ES-I3 (cell line): ENCODE results near the gene OR2V2.

Source experiments
- H3K36me3 ChIP-seq: 2 replicates; pipeline ENCODE4 v1.6.1; 2013; ENCODE audit warnings: mild to moderate bottlenecking, low read length, control low read depth, moderate library complexity; ENCODE audit not compliant: insufficient read depth
- H3K4me1 ChIP-seq: 2 replicates; pipeline ENCODE4 v1.6.1; 2013; ENCODE audit warnings: mild to moderate bottlenecking, control low read depth, low read length; ENCODE audit not compliant: insufficient read depth
- H3K9ac ChIP-seq: 2 replicates; pipeline ENCODE4 v1.6.1; 2013; ENCODE audit warnings: low read depth, mild to moderate bottlenecking, low read length, moderate library complexity
- H3K9me3 ChIP-seq: 2 replicates; pipeline ENCODE4 v1.6.1; 2013; ENCODE audit warnings: mild to moderate bottlenecking, low read length, moderate library complexity; ENCODE audit not compliant: control insufficient read depth, insufficient read depth

OR2V2 gene

GRCh38 chr5:181205761-181206649 lies 58.6 kb downstream of the OR2V2 start:
- Histone ChIP-seq H3K9me3 (no peaks in the 10 kb centered on the region), H3K9ac (peak overlapping the region; percentile 75; the same call in 1 of the 2 replicates), H3K36me3 (no peaks in the 10 kb centered on the region), H3K4me1 (peaks cover 3% of the 10 kb centered on the region; the same call in 1 of the 2 replicates)

GRCh38 chr5:181207214-181207959 lies 60.0 kb downstream of the OR2V2 start:
- Histone ChIP-seq H3K36me3 (no peaks in the 10 kb centered on the region), H3K9ac (peak overlapping the region; percentile 75), H3K4me1 (no peaks in the 10 kb centered on the region), H3K9me3 (no peaks in the 10 kb centered on the region)

GRCh38 chr5:181207960-181208253 lies 60.5 kb downstream of the OR2V2 start:
- Histone ChIP-seq H3K36me3 (no peaks in the 10 kb centered on the region), H3K9ac (no peak overlapping the region; the same call in 1 of the 2 replicates), H3K4me1 (no peaks in the 10 kb centered on the region), H3K9me3 (no peaks in the 10 kb centered on the region)
